Mesenteric fat pad (tissue), 1 donor: Measurements from ENCODE around the gene OS9. TPM values are rescaled to one million over a fixed set of nuclear protein-coding genes. Genes with fewer than 3 reads are reported as not detected.

Experiments used
- DNase-seq: peaks from one replicate; pipeline ENCODE4 v3.0.0-alpha.2; 2020; ENCODE audit warnings: low spot score
- total RNA-seq: library from RNA; stranded (reverse); fragmentation: NEBNext Ultra II Directional; extraction: Animal tissue kit (Norgen Biotek cat#: 25700); gene quantifications from one replicate; pipeline ENCODE4 v1.2.1, GENCODE V29; 2021
- donor health status: DM: yes; HTN: yes; CAD: no.

Gene OS9
- total RNA-seq, 1 donor from 2014 or later = 251 TPM

GRCh38 chr12:57735952-57736740 is 42.2 kb downstream of the OS9 start:
- no peak for DNase-seq

GRCh38 chr12:57736741-57737466 is 43.0 kb downstream of the OS9 start:
- no peak for DNase-seq

GRCh38 chr12:57737467-57738460 is 43.8 kb downstream of the OS9 start:
- no peak for DNase-seq

GRCh38 chr12:57738661-57739237 is 44.8 kb downstream of the OS9 start, which contains the start of gene AGAP2:
TSS of gene AGAP2 (minus strand) at chr12:57738742. CDS start at chr12:57738246, 496 bp downstream.
- no peak for DNase-seq

GRCh38 chr12:57739387-57739786 is 45.5 kb downstream of the OS9 start:
- no peak for DNase-seq

GRCh38 chr12:57739914-57740538 is 46.1 kb downstream of the OS9 start:
- DNase-seq = no peak

- no peak for DNase-seq
Measured at GRCh38 chr12:57740656-57741412, 46.9 kb downstream of the OS9 start.

GRCh38 chr12:57741413-57741789 is 47.5 kb downstream of the OS9 start:
- no peak for DNase-seq

GRCh38 chr12:57741844-57742738 is 48.2 kb downstream of the OS9 start:
- DNase-seq = no peak

GRCh38 chr12:57743769-57744168 is 49.8 kb downstream of the OS9 start:
- no peak for DNase-seq

- no peak for DNase-seq
Measured at GRCh38 chr12:57744194-57744776, 50.4 kb downstream of the OS9 start.

- peak; percentile 96 for DNase-seq
Measured at GRCh38 chr12:57744777-57745484, 51.0 kb downstream of the OS9 start, which contains the start of gene TSPAN31. TSS of gene TSPAN31 (plus strand) at chr12:57745039. CDS start at chr12:57745155, 116 bp downstream.

- no peak for DNase-seq
Measured at GRCh38 chr12:57745485-57745881, 51.6 kb downstream of the OS9 start.

- no peak for DNase-seq
Measured at GRCh38 chr12:57746025-57746424, 52.1 kb downstream of the OS9 start.

GRCh38 chr12:57749061-57749460 is 55.1 kb downstream of the OS9 start:
- DNase-seq = no peak

GRCh38 chr12:57750561-57751431 is 56.9 kb downstream of the OS9 start:
- DNase-seq = no peak

- DNase-seq = no peak
Measured at GRCh38 chr12:57751432-57751787, 57.5 kb downstream of the OS9 start.
